ENCODE results near the gene CINP. TPM values are rescaled to one million over a fixed set of nuclear protein-coding genes. Genes with fewer than 3 reads are reported as not detected.
A peak's percentile ranks its signal among the peaks of the same experiment; 100 is the strongest.

The CINP gene
- total and polyA plus RNA-seq, 2 of the 13 experiments (the other 11 are each of a cell fraction or from before 2014, with no cell fraction given) = 32.8 to 42.8 TPM

- TF ChIP-seq ZNF383 (CRISPR knock-in tag; IDR thresholded peaks at IDR 0.05; ENCODE audit: borderline replicate concordance) = no peak
- no peak for TF ChIP-seq ARNT2 (CRISPR knock-in tag; IDR thresholded peaks at IDR 0.05; ENCODE audit: low read depth)
- TF ChIP-seq TGIF2 (CRISPR knock-in tag; IDR thresholded peaks at IDR 0.05) = no peak
- no peak for TF ChIP-seq PCBP1 (IDR thresholded peaks at IDR 0.05; ENCODE audit: borderline replicate concordance, low read depth, low read length)
- TF ChIP-seq ZNF446 (CRISPR knock-in tag; IDR thresholded peaks at IDR 0.05) = no peak
- no peak for TF ChIP-seq RAD21 (CRISPR knock-in tag; IDR thresholded peaks at IDR 0.05)
- no peak for TF ChIP-seq DZIP1 (CRISPR knock-in tag; IDR thresholded peaks at IDR 0.05)
- no peak for TF ChIP-seq ZNF598 (CRISPR knock-in tag; IDR thresholded peaks at IDR 0.05; ENCODE audit: borderline replicate concordance)
- TF ChIP-seq ZNF772 (CRISPR knock-in tag; IDR thresholded peaks at IDR 0.05) = no peak
- no peak for TF ChIP-seq NFATC3 (CRISPR knock-in tag; IDR thresholded peaks at IDR 0.05)
- TF ChIP-seq ZNF460 (CRISPR knock-in tag; IDR thresholded peaks at IDR 0.05; ENCODE audit: borderline replicate concordance) = no peak
- TF ChIP-seq POLR2AphosphoS2 (IDR thresholded peaks at IDR 0.05; ENCODE audit: low read depth, low read length) = no peak
- TF ChIP-seq KLF11 (CRISPR knock-in tag; IDR thresholded peaks at IDR 0.05) = no peak
- no peak; the same call in 1 of the 2 replicates for TF ChIP-seq ZSCAN12 (CRISPR knock-in tag; IDR thresholded peaks at IDR 0.05)
- 0 out of 2 replicates have a peak, but pooled peaks have one; percentile 42 for TF ChIP-seq ZNF329 (CRISPR knock-in tag; IDR thresholded peaks at IDR 0.05; ENCODE audit: low read depth)
- peak; percentile 24; the same call in 1 of the 2 replicates for TF ChIP-seq SUZ12 (IDR thresholded peaks at IDR 0.05; ENCODE audit: low read depth, low read length)
- TF ChIP-seq ZSCAN22 (CRISPR knock-in tag; IDR thresholded peaks at IDR 0.05) = no peak
- TF ChIP-seq KAT8 (CRISPR knock-in tag; IDR thresholded peaks at IDR 0.05) = peak; percentile 81
- TF ChIP-seq ZNF33A (CRISPR knock-in tag; IDR thresholded peaks at IDR 0.05; ENCODE audit: borderline replicate concordance) = no peak
- TF ChIP-seq ZBTB37 (CRISPR knock-in tag; IDR thresholded peaks at IDR 0.05) = no peak
- TF ChIP-seq HNF1A (IDR thresholded peaks at IDR 0.05; ENCODE audit: low read depth) = no peak
- TF ChIP-seq HNF1A (CRISPR knock-in tag; IDR thresholded peaks at IDR 0.05; ENCODE audit: borderline replicate concordance) = no peak
Measured at GRCh38 chr14:102362545-102363181, at the start of gene CINP, which contains the start of gene TECPR2 (continued).
